RWPE2 (cell line): Measurements from ENCODE around the gene SLC16A3.

Source experiments
- ATAC-seq: fragments of 200-7000 bp; cut with Tn5 transposase; 3 replicates; pipeline ENCODE4 v1.9.1; 2021; ENCODE audit warnings: low read depth
- DNase-seq: peaks from one replicate; pipeline ENCODE4 v3.0.0-alpha.2; 2020; ENCODE audit warnings: low spot score
- H3K27ac ChIP-seq: fragments of 450-650 bp; 2 replicates; pipeline ENCODE4 v1.5.1; 2017; ENCODE audit warnings: mild to moderate bottlenecking; ENCODE audit not compliant: poor library complexity, severe bottlenecking
- H3K27me3 ChIP-seq: fragments of 250-450 bp; sonication (Bioruptor Pico); 2 replicates; pipeline ENCODE4 v1.5.1; 2021; ENCODE audit warnings: mild to moderate bottlenecking, moderate library complexity; ENCODE audit not compliant: insufficient read depth, poor library complexity, severe bottlenecking
- H3K36me3 ChIP-seq: fragments of 250-450 bp; sonication (Bioruptor Pico); 2 replicates; pipeline ENCODE4 v1.5.1; 2020; ENCODE audit warnings: low read depth, mild to moderate bottlenecking, moderate library complexity
- H3K4me1 ChIP-seq: fragments of 250-450 bp; sonication (Bioruptor Pico); 2 replicates; pipeline ENCODE4 v1.5.1; 2021; ENCODE audit warnings: mild to moderate bottlenecking, moderate library complexity; ENCODE audit not compliant: insufficient read depth, poor library complexity, severe bottlenecking
- H3K4me3 ChIP-seq: fragments of 250-450 bp; sonication (Bioruptor Pico); 2 replicates; pipeline ENCODE4 v1.5.1; 2021; ENCODE audit warnings: mild to moderate bottlenecking, moderate library complexity; ENCODE audit not compliant: severe bottlenecking
- H3K9me3 ChIP-seq: fragments of 250-450 bp; sonication (Bioruptor Pico); 2 replicates; pipeline ENCODE4 v1.5.1; 2021; ENCODE audit warnings: mild to moderate bottlenecking, moderate library complexity; ENCODE audit not compliant: severe bottlenecking
- CTCF ChIP-seq: fragments of 450-650 bp; IDR thresholded peaks from one replicate; pipeline ENCODE4 v1.5.1; 2017; ENCODE audit warnings: mild to moderate bottlenecking, moderate library complexity; ENCODE audit not compliant: poor library complexity, severe bottlenecking

Gene SLC16A3

GRCh38 chr17:82193520-82194220, 35.2 kb upstream of the SLC16A3 start:
- Histone ChIP-seq H3K27ac (no peak overlapping the region), H3K9me3 (no peaks in the 10 kb centered on the region), H3K4me3 (no peak overlapping the region), H3K27me3 (no peaks in the 10 kb centered on the region), H3K36me3 (peaks cover 50% of the 10 kb centered on the region), H3K4me1 (no peaks in the 10 kb centered on the region)
- no peak for TF ChIP-seq CTCF
- no peak for ATAC-seq
- no peak for DNase-seq

- ATAC-seq = no peak
- no peak overlapping the region for H3K4me3 ChIP-seq
- H3K27ac ChIP-seq = no peak overlapping the region
- H3K36me3 ChIP-seq = peaks cover 52% of the 10 kb centered on the region
- no peaks in the 10 kb centered on the region for H3K27me3 ChIP-seq
- DNase-seq = no peak
- no peak for TF ChIP-seq CTCF
- no peaks in the 10 kb centered on the region for H3K9me3 ChIP-seq
- H3K4me1 ChIP-seq = no peaks in the 10 kb centered on the region
Observed at GRCh38 chr17:82194765-82195164, 34.1 kb upstream of the SLC16A3 start.

- ATAC-seq (no peak), DNase-seq (no peak)
- no peak for TF ChIP-seq CTCF
- Histone ChIP-seq H3K27ac (no peak overlapping the region), H3K27me3 (no peaks in the 10 kb centered on the region), H3K4me1 (no peaks in the 10 kb centered on the region), H3K4me3 (no peak overlapping the region), H3K36me3 (peaks cover 64% of the 10 kb centered on the region), H3K9me3 (no peaks in the 10 kb centered on the region)
Observed at GRCh38 chr17:82195675-82196672, 32.9 kb upstream of the SLC16A3 start.

- ATAC-seq (no peak), DNase-seq (no peak)
- no peaks in the 10 kb centered on the region for H3K4me1 ChIP-seq
- no peak overlapping the region for H3K4me3 ChIP-seq
- H3K27me3 ChIP-seq = no peaks in the 10 kb centered on the region
- peaks cover 64% of the 10 kb centered on the region for H3K36me3 ChIP-seq
- TF ChIP-seq CTCF = no peak
- H3K27ac ChIP-seq = no peak overlapping the region
- no peaks in the 10 kb centered on the region for H3K9me3 ChIP-seq
Observed at GRCh38 chr17:82198092-82198491, 30.8 kb upstream of the SLC16A3 start.
